ELR (cell line): ENCODE results near the gene WDR87.
"Not testable (repeated sequence)": the region's sequence is repeated elsewhere in the genome, so short reads cannot be mapped to it uniquely, and the experiment has no call there.

Experiments used
- DNase-seq: peaks from one replicate; pipeline ENCODE4 v3.0.0-alpha.2; 2015; ENCODE audit warnings: low read depth

Gene WDR87

GRCh38 chr19:37930416-37930815, 24.0 kb upstream of the WDR87 start:
- peak; percentile 37 for DNase-seq

- DNase-seq: no peak
Observed at GRCh38 chr19:37929355-37929923, 23.0 kb upstream of the WDR87 start.

- DNase-seq: no peak
Observed at GRCh38 chr19:37928527-37929286, 22.3 kb upstream of the WDR87 start.

- no peak for DNase-seq
Observed at GRCh38 chr19:37926711-37927110, 20.3 kb upstream of the WDR87 start.

GRCh38 chr19:37926255-37926654, 19.9 kb upstream of the WDR87 start:
- DNase-seq: no peak

GRCh38 chr19:37925212-37925611, 18.8 kb upstream of the WDR87 start:
- no peak for DNase-seq

GRCh38 chr19:37924573-37924972, 18.2 kb upstream of the WDR87 start:
- not testable (repeated sequence) for DNase-seq

- no peak for DNase-seq
Observed at GRCh38 chr19:37920591-37921450, 14.4 kb upstream of the WDR87 start.

GRCh38 chr19:37914908-37915307, 8.5 kb upstream of the WDR87 start:
- DNase-seq: no peak

- DNase-seq: no peak
Observed at GRCh38 chr19:37909661-37910199, 3.3 kb upstream of the WDR87 start.

GRCh38 chr19:37907735-37908455, 1.5 kb upstream of the WDR87 start:
- peak; percentile 24 for DNase-seq

GRCh38 chr19:37906869-37907734, 708 bp upstream of the WDR87 start, which contains the start of gene SIPA1L3:
SIPA1L3 (plus strand) TSS chr19:37907208; CDS start chr19:38081566, 174,358 bp downstream.
- peak; percentile 96 for DNase-seq

- DNase-seq: no peak
Observed at GRCh38 chr19:37903096-37903495, 3.3 kb downstream of the WDR87 start.

GRCh38 chr19:37902668-37903067, 3.7 kb downstream of the WDR87 start:
- peak; percentile 84 for DNase-seq

- DNase-seq: no peak
Observed at GRCh38 chr19:37899966-37900365, 6.4 kb downstream of the WDR87 start.

GRCh38 chr19:37899453-37899852, 6.9 kb downstream of the WDR87 start:
- DNase-seq: no peak

- DNase-seq: no peak
Observed at GRCh38 chr19:37896180-37896579, 10.2 kb downstream of the WDR87 start.

GRCh38 chr19:37893845-37894575, 12.4 kb downstream of the WDR87 start:
- DNase-seq: no peak

- no peak for DNase-seq
Observed at GRCh38 chr19:37886571-37886970, 19.8 kb downstream of the WDR87 start.

GRCh38 chr19:37885392-37885791, 21.0 kb downstream of the WDR87 start:
- no peak for DNase-seq
